ENCODE results near the gene WDPCP. TPM values are rescaled to one million over a fixed set of nuclear protein-coding genes. Genes with fewer than 3 reads are reported as not detected.

Gene WDPCP
- total and polyA plus RNA-seq, 7 donors: 0.60 to 35.5 (median 14.0) TPM

DNA sequence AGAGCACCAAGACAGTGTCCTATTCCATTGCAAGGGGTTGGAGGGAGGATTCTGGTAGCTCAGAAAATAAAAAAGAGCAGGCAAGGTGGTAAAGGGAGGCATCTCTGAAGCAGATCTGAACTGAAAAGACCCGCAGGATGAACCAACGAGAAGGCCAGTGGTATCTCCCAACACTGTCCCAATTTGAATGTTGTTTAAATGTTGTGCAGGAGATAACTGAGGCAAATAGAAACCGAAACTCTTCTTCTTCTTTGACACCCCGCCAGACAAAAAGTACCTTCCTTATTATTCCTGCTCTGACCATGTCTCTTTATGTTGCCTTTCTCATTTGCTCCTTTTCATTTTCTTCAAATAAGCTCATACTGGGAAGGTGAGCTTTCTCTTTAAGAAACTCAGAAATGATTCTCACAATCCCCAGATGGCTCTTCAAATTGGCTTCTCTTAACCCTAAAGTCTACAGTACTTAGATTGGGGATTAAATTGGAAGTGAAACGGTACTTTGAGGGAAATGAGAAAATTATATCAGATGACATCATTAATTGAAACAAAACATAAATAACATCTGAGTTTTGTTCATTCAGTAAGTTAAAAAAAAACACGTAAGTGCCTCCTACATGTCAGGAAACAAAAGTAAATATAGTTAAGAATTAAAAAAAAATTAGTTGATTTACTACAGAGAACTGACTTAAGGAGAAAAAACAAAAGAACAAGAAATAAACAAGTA, 143.6 kb downstream of the WDPCP start:
- no peak for DNase-seq
- 82 to 84% methylated on average over 6 of the region's 6 CpGs for WGBS, 2 donors
- H3K27me3 ChIP-seq: no peaks in the 10 kb centered on the region
- H3K9me3 ChIP-seq: no peaks in the 10 kb centered on the region
- no peak for TF ChIP-seq EP300 (IDR thresholded peaks at IDR 0.05)
- TF ChIP-seq, protein P1, sequence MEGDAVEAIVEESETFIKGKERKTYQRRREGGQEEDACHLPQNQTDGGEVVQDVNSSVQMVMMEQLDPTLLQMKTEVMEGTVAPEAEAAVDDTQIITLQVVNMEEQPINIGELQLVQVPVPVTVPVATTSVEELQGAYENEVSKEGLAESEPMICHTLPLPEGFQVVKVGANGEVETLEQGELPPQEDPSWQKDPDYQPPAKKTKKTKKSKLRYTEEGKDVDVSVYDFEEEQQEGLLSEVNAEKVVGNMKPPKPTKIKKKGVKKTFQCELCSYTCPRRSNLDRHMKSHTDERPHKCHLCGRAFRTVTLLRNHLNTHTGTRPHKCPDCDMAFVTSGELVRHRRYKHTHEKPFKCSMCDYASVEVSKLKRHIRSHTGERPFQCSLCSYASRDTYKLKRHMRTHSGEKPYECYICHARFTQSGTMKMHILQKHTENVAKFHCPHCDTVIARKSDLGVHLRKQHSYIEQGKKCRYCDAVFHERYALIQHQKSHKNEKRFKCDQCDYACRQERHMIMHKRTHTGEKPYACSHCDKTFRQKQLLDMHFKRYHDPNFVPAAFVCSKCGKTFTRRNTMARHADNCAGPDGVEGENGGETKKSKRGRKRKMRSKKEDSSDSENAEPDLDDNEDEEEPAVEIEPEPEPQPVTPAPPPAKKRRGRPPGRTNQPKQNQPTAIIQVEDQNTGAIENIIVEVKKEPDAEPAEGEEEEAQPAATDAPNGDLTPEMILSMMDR (IDR thresholded peaks at IDR 0.05): no peak
- no peak for TF ChIP-seq POLR2A (IDR thresholded peaks at IDR 0.05)
- TF ChIP-seq POLR2AphosphoS5 (IDR thresholded peaks at IDR 0.05): no peak
- no peaks in the 10 kb centered on the region for H3K4me1 ChIP-seq
- intact Hi-C loops (cut with DNase I): no loop called here
- no peak overlapping the region for H3K4me3 ChIP-seq
- H3K36me3 ChIP-seq: no peaks in the 10 kb centered on the region
- H3K27ac ChIP-seq: no peak overlapping the region

DNA sequence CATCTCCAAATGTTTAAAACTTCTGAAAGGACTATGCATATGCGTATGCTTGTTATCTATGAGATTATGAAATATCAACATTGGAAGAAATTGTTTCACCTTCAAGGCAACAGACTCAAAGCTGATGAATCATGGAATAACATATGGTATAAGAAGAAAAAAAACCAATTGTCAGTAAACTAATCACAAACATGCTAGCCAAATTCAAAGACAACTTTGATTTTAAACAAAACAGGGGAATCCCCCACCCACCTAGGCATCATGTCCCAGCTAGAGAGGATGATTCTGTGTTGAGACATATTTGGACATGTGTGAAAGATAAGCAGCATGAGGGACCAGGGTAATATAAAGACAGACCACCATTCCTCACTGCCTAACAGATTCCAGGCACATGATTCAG, 147.7 kb downstream of the WDPCP start:
- Histone ChIP-seq H3K36me3 (peaks cover 0 to 4% (median 0%) of the 10 kb centered on the region in 4 donors), H3K9me3 (no peaks in the 10 kb centered on the region), H3K27ac (no peak overlapping the region), H3K27me3 (no peaks in the 10 kb centered on the region), H3K4me1 (no peaks in the 10 kb centered on the region), H3K4me3 (no peak overlapping the region)
- intact Hi-C loops (cut with DNase I): no loop called here
- DNase-seq: no peak
- 95 to 97% methylated on average over 1 of the region's 1 CpG for WGBS, 2 donors
- TF ChIP-seq POLR2AphosphoS5 (IDR thresholded peaks at IDR 0.05) (no peak), POLR2A (IDR thresholded peaks at IDR 0.05) (no peak), EP300 (IDR thresholded peaks at IDR 0.05) (no peak)
- TF ChIP-seq, protein P1 (IDR thresholded peaks at IDR 0.05): no peak

DNA sequence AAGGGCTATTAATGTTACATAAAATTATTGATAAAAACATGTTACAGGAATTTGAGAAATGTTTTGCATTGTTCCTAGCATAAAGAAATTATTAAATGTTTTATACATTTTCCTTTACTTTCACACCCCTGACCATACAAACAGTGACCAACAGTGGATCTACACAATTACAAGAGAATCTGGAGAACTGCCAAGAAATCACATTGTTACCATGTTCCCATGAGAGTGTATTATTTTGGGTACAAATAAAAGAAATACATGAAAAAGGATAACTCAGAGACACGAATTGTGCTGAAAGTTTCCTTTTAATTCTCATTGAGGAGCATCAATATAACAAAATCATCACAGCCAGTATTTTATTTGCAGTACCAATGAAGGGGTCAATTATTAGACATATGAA, 150.1 kb downstream of the WDPCP start:
- no peaks in the 10 kb centered on the region for H3K4me1 ChIP-seq
- intact Hi-C loops (cut with DNase I): no loop called here
- peaks cover 0 to 4% (median 0%) of the 10 kb centered on the region in 4 donors for H3K36me3 ChIP-seq
- TF ChIP-seq EP300 (IDR thresholded peaks at IDR 0.05) (no peak), POLR2A (IDR thresholded peaks at IDR 0.05) (no peak), POLR2AphosphoS5 (IDR thresholded peaks at IDR 0.05) (no peak)
- TF ChIP-seq, protein P1 (IDR thresholded peaks at IDR 0.05): no peak
- no peak overlapping the region for H3K27ac ChIP-seq
- 96 to 98% methylated on average over 1 of the region's 1 CpG for WGBS, 2 donors
- H3K9me3 ChIP-seq: no peaks in the 10 kb centered on the region
- H3K4me3 ChIP-seq: no peak overlapping the region
- H3K27me3 ChIP-seq: no peaks in the 10 kb centered on the region
- DNase-seq: no peak

GRCh38 chr2:63436488-63436887, 151.8 kb downstream of the WDPCP start:
- Histone ChIP-seq H3K4me1 (no peaks in the 10 kb centered on the region), H3K27me3 (no peaks in the 10 kb centered on the region), H3K9me3 (no peaks in the 10 kb centered on the region), H3K27ac (no peak overlapping the region), H3K4me3 (no peak overlapping the region), H3K36me3 (peaks cover 0 to 4% (median 0%) of the 10 kb centered on the region in 4 donors)
- TF ChIP-seq EP300 (IDR thresholded peaks at IDR 0.05) (no peak), POLR2A (IDR thresholded peaks at IDR 0.05) (no peak), POLR2AphosphoS5 (IDR thresholded peaks at IDR 0.05) (no peak)
- TF ChIP-seq, protein P1 (IDR thresholded peaks at IDR 0.05): no peak
- intact Hi-C loops (cut with DNase I): no loop called here
- no peak for DNase-seq

- no peak overlapping the region for H3K4me3 ChIP-seq
- intact Hi-C loops (cut with DNase I): no loop called here
- H3K36me3 ChIP-seq: peaks cover 0 to 4% (median 0%) of the 10 kb centered on the region in 4 donors
- no peak overlapping the region for H3K27ac ChIP-seq
- no peaks in the 10 kb centered on the region for H3K27me3 ChIP-seq
- H3K9me3 ChIP-seq: no peaks in the 10 kb centered on the region
- no peak for DNase-seq
- no peak for TF ChIP-seq POLR2AphosphoS5 (IDR thresholded peaks at IDR 0.05)
- no peak for TF ChIP-seq EP300 (IDR thresholded peaks at IDR 0.05)
- no peak for TF ChIP-seq POLR2A (IDR thresholded peaks at IDR 0.05)
- TF ChIP-seq, protein P1 (IDR thresholded peaks at IDR 0.05): no peak
- WGBS, 2 donors: 67 to 77% methylated on average over 1 of the region's 1 CpG
- H3K4me1 ChIP-seq: no peaks in the 10 kb centered on the region
These were observed 153.2 kb downstream of the WDPCP start for GRCh38 chr2:63435070-63435469.
